ENCODE measurements around the gene DERA. TPM values are rescaled to one million over a fixed set of nuclear protein-coding genes. Genes with fewer than 3 reads are reported as not detected.
"Not testable (repeated sequence)": the region's sequence is repeated elsewhere in the genome, so short reads cannot be mapped to it uniquely, and the experiment has no call there.

DERA gene
- total and polyA plus RNA-seq, 12 donors, result 15.9 to 72.3 (median 31.4) TPM

DNA sequence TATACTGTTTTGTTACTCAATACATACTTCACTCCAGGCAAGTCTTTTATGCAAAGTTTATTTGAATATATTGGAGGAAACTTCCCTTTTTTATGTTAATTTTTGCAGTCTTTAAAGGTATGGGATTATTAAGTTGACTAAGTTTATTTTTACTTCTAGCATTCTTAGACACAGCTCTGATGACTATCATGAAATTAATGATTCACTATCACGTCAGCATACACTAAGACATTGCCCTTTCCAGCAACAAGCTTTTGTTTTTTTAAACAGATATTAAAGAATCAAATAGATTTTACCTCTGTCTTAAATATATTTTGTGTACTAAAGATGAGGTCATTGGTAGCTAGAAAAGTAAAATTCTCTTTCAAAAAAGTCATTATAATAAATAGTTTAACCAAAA lies 52.1 kb downstream of the DERA start:
- H3K27ac ChIP-seq, result no peak overlapping the region
- peaks cover 0 to 7% of the 10 kb centered on the region in 2 donors for H3K36me3 ChIP-seq (replicated peaks in 1 of 2)
- no peaks in the 10 kb centered on the region for H3K27me3 ChIP-seq
- DNase-seq, result no peak
- H3K4me1 ChIP-seq (replicated peaks in 1 of 2), result no peaks in the 10 kb centered on the region
- TF ChIP-seq POLR2A (IDR thresholded peaks at IDR 0.05), result no peak
- TF ChIP-seq, protein P1, sequence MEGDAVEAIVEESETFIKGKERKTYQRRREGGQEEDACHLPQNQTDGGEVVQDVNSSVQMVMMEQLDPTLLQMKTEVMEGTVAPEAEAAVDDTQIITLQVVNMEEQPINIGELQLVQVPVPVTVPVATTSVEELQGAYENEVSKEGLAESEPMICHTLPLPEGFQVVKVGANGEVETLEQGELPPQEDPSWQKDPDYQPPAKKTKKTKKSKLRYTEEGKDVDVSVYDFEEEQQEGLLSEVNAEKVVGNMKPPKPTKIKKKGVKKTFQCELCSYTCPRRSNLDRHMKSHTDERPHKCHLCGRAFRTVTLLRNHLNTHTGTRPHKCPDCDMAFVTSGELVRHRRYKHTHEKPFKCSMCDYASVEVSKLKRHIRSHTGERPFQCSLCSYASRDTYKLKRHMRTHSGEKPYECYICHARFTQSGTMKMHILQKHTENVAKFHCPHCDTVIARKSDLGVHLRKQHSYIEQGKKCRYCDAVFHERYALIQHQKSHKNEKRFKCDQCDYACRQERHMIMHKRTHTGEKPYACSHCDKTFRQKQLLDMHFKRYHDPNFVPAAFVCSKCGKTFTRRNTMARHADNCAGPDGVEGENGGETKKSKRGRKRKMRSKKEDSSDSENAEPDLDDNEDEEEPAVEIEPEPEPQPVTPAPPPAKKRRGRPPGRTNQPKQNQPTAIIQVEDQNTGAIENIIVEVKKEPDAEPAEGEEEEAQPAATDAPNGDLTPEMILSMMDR (IDR thresholded peaks at IDR 0.05), result no peak
- WGBS, 4 donors, result 51 to 80% (median 58%) methylated on average over 1 of the region's 1 CpG
- H3K9me3 ChIP-seq (replicated peaks in 1 of 3), result no peaks in the 10 kb centered on the region
- intact Hi-C loops (cut with DNase I), result no loop called here
- no peak overlapping the region for H3K4me3 ChIP-seq

DNA sequence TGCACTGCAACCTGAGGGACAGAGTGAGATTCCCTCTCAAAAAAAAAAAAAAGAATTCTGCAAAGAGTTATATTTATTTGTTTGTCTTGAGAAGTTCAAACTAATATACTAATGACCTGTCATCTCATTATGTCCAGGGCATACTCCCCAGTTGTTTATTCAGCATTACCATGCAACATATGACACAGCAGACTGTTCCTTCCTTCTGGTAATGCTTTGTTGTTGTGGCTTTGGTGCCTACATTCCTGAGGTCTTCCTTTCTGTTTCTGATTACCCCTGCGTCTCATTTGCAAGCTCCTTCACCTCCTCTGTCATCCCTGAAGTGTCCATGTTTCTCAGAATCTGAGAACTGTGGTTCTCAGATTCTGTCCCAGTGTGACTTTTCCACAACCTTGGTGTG lies 55.3 kb downstream of the DERA start:
- no peak overlapping the region for H3K4me3 ChIP-seq
- no peak for TF ChIP-seq POLR2A (IDR thresholded peaks at IDR 0.05)
- TF ChIP-seq, protein P1 (IDR thresholded peaks at IDR 0.05), result no peak
- no peaks in the 10 kb centered on the region for H3K27me3 ChIP-seq
- H3K9me3 ChIP-seq (replicated peaks in 1 of 3), result no peaks in the 10 kb centered on the region
- H3K4me1 ChIP-seq (replicated peaks in 1 of 2), result no peaks in the 10 kb centered on the region
- DNase-seq, result no peak
- peaks cover 0 to 7% of the 10 kb centered on the region in 2 donors for H3K36me3 ChIP-seq (replicated peaks in 1 of 2)
- no peak overlapping the region for H3K27ac ChIP-seq
- WGBS, 4 donors, result 86 to 94% (median 91%) methylated on average over 1 of the region's 1 CpG
- intact Hi-C loops (cut with DNase I), result no loop called here

DNA sequence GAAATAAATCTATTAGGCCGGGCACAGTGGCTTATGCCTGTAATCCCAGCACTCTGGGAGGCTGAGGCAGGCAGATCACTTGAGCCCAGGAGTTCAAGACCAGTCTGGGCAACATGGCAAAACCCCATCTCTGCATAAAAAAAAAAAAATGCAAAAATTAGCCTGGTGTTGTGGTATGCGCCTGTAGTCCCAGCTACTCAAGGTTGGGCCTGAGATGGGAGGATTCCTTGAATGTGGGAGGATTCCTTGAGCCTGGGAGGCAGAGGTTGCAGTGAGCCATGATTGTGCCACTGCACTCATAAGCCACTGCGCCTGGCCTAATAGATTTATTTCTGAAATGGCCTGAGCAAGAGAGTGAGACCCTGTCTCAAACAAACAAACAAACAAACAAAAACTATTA lies 55.9 kb downstream of the DERA start:
- intact Hi-C loops (cut with DNase I); H3K9me3 ChIP-seq (replicated peaks in 1 of 3); DNase-seq; H3K4me3 ChIP-seq; H3K27me3 ChIP-seq; H3K36me3 ChIP-seq (replicated peaks in 1 of 2); H3K27ac ChIP-seq; H3K4me1 ChIP-seq (replicated peaks in 1 of 2): not testable (repeated sequence)
- 95 to 98% (median 97%) methylated on average over 3 of the region's 3 CpGs for WGBS, 4 donors

DNA sequence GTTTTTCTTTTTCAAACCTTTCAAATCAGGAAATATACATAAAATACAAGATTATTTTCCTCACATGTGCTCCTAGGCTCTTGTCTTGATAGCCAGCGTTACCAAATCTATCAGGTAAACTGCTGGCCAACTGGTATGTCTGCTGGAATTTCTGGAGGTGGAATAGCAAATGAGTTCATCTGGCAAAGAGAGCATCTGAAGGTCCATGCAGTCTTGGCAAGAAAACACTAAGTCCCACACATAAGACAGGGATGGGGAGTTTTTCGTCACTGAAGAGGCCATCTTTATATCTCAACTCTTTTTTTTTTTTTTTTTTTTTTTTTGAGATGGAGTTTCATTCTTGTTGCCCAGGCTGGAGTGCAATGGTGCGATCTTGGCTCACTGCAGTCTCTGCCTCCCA lies 60.1 kb downstream of the DERA start:
- H3K27ac ChIP-seq, result no peak overlapping the region
- intact Hi-C loops (cut with DNase I), result no loop called here
- no peaks in the 10 kb centered on the region for H3K9me3 ChIP-seq (replicated peaks in 1 of 3)
- H3K36me3 ChIP-seq (replicated peaks in 1 of 2), result no peaks in the 10 kb centered on the region
- H3K27me3 ChIP-seq, result no peaks in the 10 kb centered on the region
- H3K4me1 ChIP-seq (replicated peaks in 1 of 2), result no peaks in the 10 kb centered on the region
- no peak overlapping the region for H3K4me3 ChIP-seq
- no peak for DNase-seq
- 78 to 85% (median 81%) methylated on average over 3 of the region's 3 CpGs for WGBS, 4 donors
- no peak for TF ChIP-seq POLR2A (IDR thresholded peaks at IDR 0.05)
- TF ChIP-seq, protein P1 (IDR thresholded peaks at IDR 0.05), result no peak

DNA sequence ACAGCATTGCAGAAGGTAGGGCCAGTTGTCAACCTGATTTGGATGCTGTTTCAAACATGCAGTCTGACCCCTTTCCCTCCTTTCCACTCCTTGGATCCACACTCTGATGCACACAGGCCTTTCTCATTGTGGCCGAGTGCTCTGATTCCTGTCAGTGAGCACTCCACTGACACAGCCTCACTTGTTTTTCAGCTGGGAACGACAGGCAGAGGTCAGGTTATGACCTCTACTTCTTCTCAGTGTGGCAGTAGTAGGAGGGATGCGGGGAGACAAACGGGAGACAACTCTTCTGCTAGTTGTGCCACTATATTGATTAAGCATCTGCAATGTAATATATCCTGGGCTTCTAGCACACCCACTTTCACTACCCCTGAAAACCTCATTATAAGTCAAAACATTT lies 61.8 kb downstream of the DERA start:
- 64 to 81% (median 75%) methylated on average over 4 of the region's 4 CpGs for WGBS, 4 donors
- TF ChIP-seq POLR2A (IDR thresholded peaks at IDR 0.05), result no peak
- TF ChIP-seq, protein P1 (IDR thresholded peaks at IDR 0.05), result no peak
- Histone ChIP-seq H3K4me1 (replicated peaks in 1 of 2) (no peaks in the 10 kb centered on the region), H3K27ac (no peak overlapping the region), H3K27me3 (no peaks in the 10 kb centered on the region), H3K4me3 (no peak overlapping the region), H3K9me3 (replicated peaks in 1 of 3) (no peaks in the 10 kb centered on the region), H3K36me3 (replicated peaks in 1 of 2) (no peaks in the 10 kb centered on the region)
- intact Hi-C loops (cut with DNase I), result no loop called here
- DNase-seq, result no peak

Measured in adrenal gland (tissue), 12 donors.